CD4-positive, alpha-beta T cell (primary cell): ENCODE measurements around the gene TCF3. TPM values are rescaled to one million over a fixed set of nuclear protein-coding genes. Genes with fewer than 3 reads are reported as not detected.

Experiments used
- ATAC-seq: fragments of 200-7000 bp; cut with Tn5 transposase; one replicate; pipeline ENCODE4 v1.10.0; 2022; ENCODE audit warnings: mild to moderate bottlenecking; ENCODE audit not compliant: poor library complexity
- CTCF ChIA-PET: fragments of 350-600 bp; sonication (Branson Sonifier 250); formaldehyde crosslinking; loops from one replicate; lab custom pipeline; 2021; ENCODE audit warnings: antibody characterized with exemption, inconsistent platforms; lab: Charles Lee
- POLR2A ChIA-PET: fragments of 350-600 bp; sonication (Branson Sonifier 250); formaldehyde crosslinking; loops from one replicate; lab custom pipeline; 2021; ENCODE audit warnings: antibody characterized with exemption, inconsistent platforms; lab: Charles Lee
- DNase-seq, 14 experiments: peaks; one replicate each; pipeline ENCODE4 v3.0.0-alpha.2; 2013 to 2020; ENCODE audit warnings: mixed read lengths in 2 of 14
- H3K27ac ChIP-seq, 2 donors: one replicate each; pipeline versions ENCODE4 v1.5.1 to v1.7.0; 2013; ENCODE audit warnings: low read length in 2 of 2, low read depth in 1 of 2, mild to moderate bottlenecking in 1 of 2
- H3K27me3 ChIP-seq, 2 experiments: 1 replicate in 1 of 2; 2 replicates in 1 of 2; pipeline versions ENCODE4 v1.6.1 to v1.7.0; 2013; ENCODE audit warnings: low read length in 2 of 2, control low read depth in 1 of 2, mild to moderate bottlenecking in 1 of 2, moderate library complexity in 1 of 2; ENCODE audit not compliant: insufficient read depth in 2 of 2, control insufficient read depth in 1 of 2
- H3K36me3 ChIP-seq: one replicate; pipeline ENCODE4 v1.6.1; 2013; ENCODE audit warnings: low read length, control low read depth; ENCODE audit not compliant: insufficient read depth
- H3K4me1 ChIP-seq: one replicate; pipeline ENCODE4 v1.6.1; 2013; ENCODE audit warnings: low read length, control low read depth; ENCODE audit not compliant: insufficient read depth
- H3K4me3 ChIP-seq: one replicate; pipeline ENCODE4 v1.5.1; 2013; ENCODE audit warnings: mild to moderate bottlenecking, low read length, moderate library complexity
- H3K9me3 ChIP-seq, 2 experiments: 1 replicate in 1 of 2; 2 replicates in 1 of 2; pipeline versions ENCODE4 v1.6.1 to v1.7.0; 2013; ENCODE audit warnings: low read length in 2 of 2, mild to moderate bottlenecking in 2 of 2, control low read depth in 1 of 2, moderate library complexity in 1 of 2; ENCODE audit not compliant: control insufficient read depth in 1 of 2, insufficient read depth in 1 of 2
- H3K27ac Mint-ChIP-seq: one replicate; pipeline ENCODE4 v1.8.0; 2020; ENCODE audit warnings: mixed read lengths
- H3K27me3 Mint-ChIP-seq: one replicate; pipeline ENCODE4 v1.8.0; 2021; ENCODE audit warnings: mixed read lengths
- H3K36me3 Mint-ChIP-seq: one replicate; pipeline ENCODE4 v1.8.0; 2021; ENCODE audit warnings: low read depth, mixed read lengths
- H3K4me1 Mint-ChIP-seq: one replicate; pipeline ENCODE4 v1.8.0; 2021; ENCODE audit warnings: low read depth, mixed read lengths
- H3K4me3 Mint-ChIP-seq: one replicate; pipeline ENCODE4 v1.8.0; 2020; ENCODE audit warnings: mild to moderate bottlenecking, mixed read lengths
- H3K9me3 Mint-ChIP-seq: one replicate; pipeline ENCODE4 v1.8.0; 2020; ENCODE audit warnings: mixed read lengths
- intact Hi-C, 2 experiments: fragments of 100-400 bp; cut with DNase I in 1 of 2; cut with micrococcal nuclease in 1 of 2; formaldehyde crosslinking; loops; one replicate each; pipeline versions ENCODE4 v1.15.1 to v1.9.0; 2023 to 2025; cut with DNase I, micrococcal nuclease
- total RNA-seq, 174 experiments: library from RNA in 2 of 174; stranded (reverse) in 2 of 174; gene quantifications; one replicate each; pipeline ENCODE4 v1.2.3 and lab custom pipeline; 2021 to 2026
- TF ChIP-seq, protein P1 (sequence below): fragments of 200-600 bp; IDR thresholded peaks from one replicate; pipeline ENCODE4 v1.8.0; 2022; ENCODE audit warnings: antibody characterized with exemption, mild to moderate bottlenecking

TCF3 gene
- total RNA-seq, 2 experiments from 2014 or later, result 51.2 to 52.2 TPM

DNA sequence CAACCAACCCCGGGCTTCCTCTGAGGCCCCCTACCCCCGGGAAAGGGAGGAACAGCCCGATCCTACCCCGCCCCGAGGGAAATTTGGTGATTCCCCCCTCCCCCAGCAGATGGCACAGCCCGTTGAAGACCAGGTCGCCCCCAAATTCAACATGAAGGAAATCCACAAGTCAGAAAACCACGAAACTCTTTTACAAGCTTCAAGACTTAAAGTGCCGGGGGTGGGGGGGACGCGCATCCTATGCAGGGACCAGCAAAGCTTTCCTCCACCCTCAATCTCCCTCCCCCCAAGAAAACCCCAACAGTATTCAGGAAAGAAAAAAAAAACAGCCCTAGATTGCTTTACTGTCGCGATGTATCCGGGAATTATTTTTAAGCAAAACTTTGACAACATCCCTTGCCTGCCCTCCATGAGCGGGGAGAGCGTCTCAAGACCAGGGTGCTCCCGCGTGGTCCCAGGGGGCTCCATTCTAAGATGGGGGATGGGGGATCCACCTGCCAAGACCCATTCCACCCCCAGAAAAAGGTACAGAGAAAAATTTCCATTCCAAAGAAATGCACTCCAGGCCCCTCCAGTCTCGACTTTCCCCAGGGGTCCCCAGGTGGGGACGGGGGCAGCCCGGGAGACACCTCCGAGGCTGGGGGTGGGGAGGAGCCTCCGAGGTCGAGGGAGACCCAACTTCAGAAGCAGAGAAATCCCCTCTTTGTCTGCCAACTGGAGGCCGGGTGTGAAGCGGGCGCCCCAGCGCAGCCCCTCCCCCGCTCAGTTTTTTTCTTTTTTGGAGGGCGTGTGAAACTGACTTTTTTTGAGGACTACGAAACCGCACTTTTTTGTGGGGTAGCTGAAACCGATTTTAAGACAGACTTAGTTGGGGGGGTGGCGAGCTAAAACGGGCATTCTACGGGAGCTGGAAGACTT lies 1.5 kb downstream of the TCF3 start:
- intact Hi-C loops, result loop anchor here (1.0 to 10.0 kb wide), 3 partner anchors 45 to 246 kb away; partner anchors contain the start of genes DAZAP1 (in 1 of the 2) and GAMT (in 1 of the 2)
- H3K27ac ChIP-seq, result peak overlapping the region; percentile 22 to 63
- ATAC-seq (no peak), DNase-seq (peak in 13 of 14 experiments; percentile 24 to 86 (median 54))
- Mint-ChIP-seq H3K27ac (peak overlapping the region; percentile 94), H3K27me3 (peaks cover 3% of the 10 kb centered on the region), H3K9me3 (no peaks in the 10 kb centered on the region), H3K4me3 (peak overlapping the region; percentile 97), H3K4me1 (peaks cover 14% of the 10 kb centered on the region), H3K36me3 (peaks cover 26% of the 10 kb centered on the region)
- peaks cover 26% of the 10 kb centered on the region for H3K4me1 ChIP-seq
- TF ChIP-seq, protein P1, sequence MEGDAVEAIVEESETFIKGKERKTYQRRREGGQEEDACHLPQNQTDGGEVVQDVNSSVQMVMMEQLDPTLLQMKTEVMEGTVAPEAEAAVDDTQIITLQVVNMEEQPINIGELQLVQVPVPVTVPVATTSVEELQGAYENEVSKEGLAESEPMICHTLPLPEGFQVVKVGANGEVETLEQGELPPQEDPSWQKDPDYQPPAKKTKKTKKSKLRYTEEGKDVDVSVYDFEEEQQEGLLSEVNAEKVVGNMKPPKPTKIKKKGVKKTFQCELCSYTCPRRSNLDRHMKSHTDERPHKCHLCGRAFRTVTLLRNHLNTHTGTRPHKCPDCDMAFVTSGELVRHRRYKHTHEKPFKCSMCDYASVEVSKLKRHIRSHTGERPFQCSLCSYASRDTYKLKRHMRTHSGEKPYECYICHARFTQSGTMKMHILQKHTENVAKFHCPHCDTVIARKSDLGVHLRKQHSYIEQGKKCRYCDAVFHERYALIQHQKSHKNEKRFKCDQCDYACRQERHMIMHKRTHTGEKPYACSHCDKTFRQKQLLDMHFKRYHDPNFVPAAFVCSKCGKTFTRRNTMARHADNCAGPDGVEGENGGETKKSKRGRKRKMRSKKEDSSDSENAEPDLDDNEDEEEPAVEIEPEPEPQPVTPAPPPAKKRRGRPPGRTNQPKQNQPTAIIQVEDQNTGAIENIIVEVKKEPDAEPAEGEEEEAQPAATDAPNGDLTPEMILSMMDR, result no peak
- H3K9me3 ChIP-seq, result peaks cover 0 to 3% of the 10 kb centered on the region in 2 experiments
- no peaks in the 10 kb centered on the region for H3K27me3 ChIP-seq
- ChIA-PET POLR2A (interaction anchor here (0.9 to 4.6 kb wide), 5 partner anchors 18 to 105 kb away, joined by 3 to 78 read pairs (median 3); partner anchors contain the start of genes MBD3 and UQCR11), CTCF (interaction anchor here (1.0 to 2.2 kb wide), 5 partner anchors 26 to 105 kb away, joined by 3 to 14 read pairs (median 3); partner anchors contain the start of genes MBD3 and UQCR11)
- H3K36me3 ChIP-seq, result peaks cover 22% of the 10 kb centered on the region
- peak overlapping the region; percentile 62 for H3K4me3 ChIP-seq

DNA sequence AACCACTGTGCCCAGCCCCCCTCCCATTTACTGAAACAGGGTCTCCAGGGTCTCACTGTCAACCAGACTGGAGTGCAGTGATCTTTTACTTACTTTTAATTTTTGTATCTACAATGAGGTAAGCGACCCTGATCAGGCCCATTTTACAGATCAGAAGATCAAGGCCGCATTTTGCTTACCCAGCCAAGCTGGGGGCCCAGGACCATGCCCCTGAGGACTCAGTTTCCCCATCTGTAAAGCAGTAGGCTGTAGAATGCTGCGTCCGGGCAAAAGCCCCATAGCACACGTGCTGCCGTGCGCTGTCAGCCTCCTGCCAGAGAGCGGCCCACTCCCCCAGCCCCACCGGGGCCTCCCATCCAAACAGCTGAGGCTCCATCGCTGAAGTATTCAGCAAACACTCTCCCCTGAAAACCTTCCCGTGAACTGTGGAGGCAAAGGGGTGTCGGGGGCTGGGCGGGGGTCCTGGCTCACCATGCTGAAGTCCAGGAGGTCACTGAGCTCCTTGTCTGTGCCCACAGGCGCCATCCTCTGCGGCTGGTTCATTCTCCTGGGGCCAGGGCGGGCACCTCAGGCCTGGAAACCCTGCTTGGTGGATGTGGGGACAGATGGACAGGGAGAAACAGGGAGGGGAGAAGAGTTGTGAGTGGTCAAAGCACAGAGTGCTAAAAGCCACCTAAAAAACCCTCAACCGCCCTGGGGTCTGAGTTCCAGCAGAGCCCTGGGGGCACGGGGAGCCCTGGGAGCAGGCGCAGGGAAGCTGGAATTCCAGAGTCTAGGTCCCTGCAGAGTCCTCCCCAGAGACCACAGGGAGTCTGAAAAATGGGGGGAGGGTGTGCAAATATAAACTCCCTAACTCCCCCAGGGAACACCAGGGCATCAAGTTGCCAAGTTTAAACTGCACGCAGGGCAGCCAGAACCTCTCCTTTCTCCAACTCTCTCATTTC lies 2.4 kb downstream of the TCF3 start:
- peak in 1 of 14 experiments; percentile 21 for DNase-seq
- Histone ChIP-seq H3K27me3 (no peaks in the 10 kb centered on the region), H3K9me3 (peaks cover 0 to 3% of the 10 kb centered on the region in 2 experiments), H3K4me3 (no peak overlapping the region), H3K27ac (peak overlapping the region in 1 of 2 donors; percentile 2), H3K4me1 (peaks cover 26% of the 10 kb centered on the region), H3K36me3 (peaks cover 28% of the 10 kb centered on the region)
- CTCF ChIA-PET, result interaction anchor here (1.4 kb wide), 1 partner anchor 25 kb away, joined by 3 read pairs; no protein-coding TSS in a partner anchor
- H3K4me1 Mint-ChIP-seq, result peaks cover 14% of the 10 kb centered on the region
- peaks cover 31% of the 10 kb centered on the region for H3K36me3 Mint-ChIP-seq
- POLR2A ChIA-PET, result interaction anchor here (4.2 to 4.6 kb wide), 2 partner anchors 44 to 57 kb away, joined by 36 to 78 read pairs; partner anchors contain the start of genes MBD3 and UQCR11
- no peaks in the 10 kb centered on the region for H3K9me3 Mint-ChIP-seq
- H3K27me3 Mint-ChIP-seq, result peaks cover 3% of the 10 kb centered on the region
- ATAC-seq, result no peak
- intact Hi-C loops, result loop anchor here in 1 of 2 experiments (10.0 kb wide), 1 partner anchor 245 kb away; the partner anchor contains the start of genes DAZAP1 and GAMT
- TF ChIP-seq, protein P1, result no peak
- peak overlapping the region; percentile 94 for H3K27ac Mint-ChIP-seq
- H3K4me3 Mint-ChIP-seq, result peak overlapping the region; percentile 97
